H9 (cell line): ENCODE results near the gene FHOD1. TPM values are rescaled to one million over a fixed set of nuclear protein-coding genes. Genes with fewer than 3 reads are reported as not detected.

Experiments used
- DNase-seq: peaks from one replicate; pipeline ENCODE4 v3.0.0-alpha.2; 2017
- H2AFZ ChIP-seq: one replicate; pipeline ENCODE4 v1.6.1; 2013; ENCODE audit warnings: mild to moderate bottlenecking, low read length, control low read depth, moderate library complexity
- H2AK5ac ChIP-seq: 2 replicates; pipeline ENCODE4 v1.6.1; 2013; ENCODE audit warnings: low read length, control low read depth, mixed read lengths; ENCODE audit not compliant: insufficient read length
- H2BK120ac ChIP-seq: one replicate; pipeline ENCODE4 v1.6.1; 2013; ENCODE audit warnings: low read depth, mild to moderate bottlenecking, low read length, control low read depth, inconsistent platforms; ENCODE audit not compliant: poor library complexity, severe bottlenecking
- H2BK12ac ChIP-seq: 2 replicates; pipeline ENCODE4 v1.6.1; 2013; ENCODE audit warnings: low read length, control low read depth, mixed read lengths, low read depth; ENCODE audit not compliant: insufficient read length
- H2BK15ac ChIP-seq: 2 replicates; pipeline ENCODE4 v1.6.1; 2013; ENCODE audit warnings: low read depth, low read length, control low read depth
- H2BK20ac ChIP-seq: one replicate; pipeline ENCODE4 v1.6.1; 2013; ENCODE audit warnings: low read depth, mild to moderate bottlenecking, low read length, control low read depth, inconsistent platforms; ENCODE audit not compliant: poor library complexity, severe bottlenecking
- H2BK5ac ChIP-seq: 2 replicates; pipeline ENCODE4 v1.6.1; 2013; ENCODE audit warnings: low read length, control low read depth, mixed read lengths; ENCODE audit not compliant: insufficient read length
- H3K14ac ChIP-seq: 2 replicates; pipeline ENCODE4 v1.6.1; 2013; ENCODE audit warnings: low read length, control low read depth; ENCODE audit not compliant: insufficient read depth
- H3K18ac ChIP-seq: 2 replicates; pipeline ENCODE4 v1.6.1; 2013; ENCODE audit warnings: low read depth, mild to moderate bottlenecking, mixed read lengths, low read length, control low read depth; ENCODE audit not compliant: insufficient read length
- H3K23ac ChIP-seq: 2 replicates; pipeline ENCODE4 v1.6.1; 2013; ENCODE audit warnings: low read length, control low read depth, mixed read lengths, low read depth; ENCODE audit not compliant: insufficient read length
- H3K23me2 ChIP-seq: 2 replicates; pipeline ENCODE4 v1.6.1; 2013; ENCODE audit warnings: low read depth, mild to moderate bottlenecking, mixed read lengths, low read length, control low read depth; ENCODE audit not compliant: insufficient read length, poor library complexity, severe bottlenecking
- H3K27ac ChIP-seq: 2 replicates; pipeline ENCODE4 v1.5.1; 2013; ENCODE audit warnings: low read length, control low read depth, mixed read lengths, low read depth; ENCODE audit not compliant: insufficient read length
- H3K27me3 ChIP-seq: 2 replicates; pipeline ENCODE4 v1.6.1; 2013; ENCODE audit warnings: low read length, control low read depth, inconsistent platforms; ENCODE audit not compliant: insufficient read depth
- H3K4ac ChIP-seq: 2 replicates; pipeline ENCODE4 v1.6.1; 2013; ENCODE audit warnings: low read depth, mild to moderate bottlenecking, control low read depth, inconsistent platforms, low read length, moderate library complexity
- H3K4me1 ChIP-seq: 2 replicates; pipeline ENCODE4 v1.6.1; 2013; ENCODE audit warnings: low read length, control low read depth, inconsistent platforms; ENCODE audit not compliant: insufficient read depth
- H3K4me2 ChIP-seq: 2 replicates; pipeline ENCODE4 v1.6.1; 2013; ENCODE audit warnings: low read length, control low read depth, mixed read lengths; ENCODE audit not compliant: insufficient read length, insufficient read depth
- H3K56ac ChIP-seq: 2 replicates; pipeline ENCODE4 v1.6.1; 2013; ENCODE audit warnings: low read depth, mild to moderate bottlenecking, mixed read lengths, low read length, control low read depth; ENCODE audit not compliant: insufficient read length
- H3K79me1 ChIP-seq: 2 replicates; pipeline ENCODE4 v1.6.1; 2013; ENCODE audit warnings: low read depth, mild to moderate bottlenecking, moderate library complexity, low read length, control low read depth, inconsistent platforms; ENCODE audit not compliant: insufficient read depth, poor library complexity, severe bottlenecking
- H3K79me2 ChIP-seq: 2 replicates; pipeline ENCODE4 v1.6.1; 2013; ENCODE audit warnings: low read length, control low read depth, inconsistent platforms; ENCODE audit not compliant: insufficient read depth
- H3K9ac ChIP-seq: 2 replicates; pipeline ENCODE4 v1.6.1; 2013; ENCODE audit warnings: low read length, control low read depth, mixed read lengths; ENCODE audit not compliant: insufficient read length; ENCODE audit errors: extremely low read depth
- H3K9me3 ChIP-seq: one replicate; pipeline ENCODE4 v1.6.1; 2013; ENCODE audit warnings: low read depth, low read length, inconsistent platforms; ENCODE audit not compliant: control insufficient read depth
- H3T11ph ChIP-seq: one replicate; pipeline ENCODE4 v1.6.1; 2013; ENCODE audit warnings: mild to moderate bottlenecking, low read length, control low read depth, inconsistent platforms
- H4K20me1 ChIP-seq: one replicate; pipeline ENCODE4 v1.6.1; 2013; ENCODE audit not compliant: control insufficient read depth, insufficient read length, insufficient read depth
- H4K5ac ChIP-seq: 2 replicates; pipeline ENCODE4 v1.6.1; 2013; ENCODE audit warnings: low read depth, mild to moderate bottlenecking, mixed read lengths, low read length, control low read depth; ENCODE audit not compliant: insufficient read length
- H4K8ac ChIP-seq: replicated peaks from 2 replicates; pipeline ENCODE4 v1.6.1; 2013; ENCODE audit warnings: low read length, control low read depth, mixed read lengths, low read depth; ENCODE audit not compliant: insufficient read length
- H4K91ac ChIP-seq: 2 replicates; pipeline ENCODE4 v1.6.1; 2013; ENCODE audit warnings: low read depth, mild to moderate bottlenecking, moderate library complexity, mixed read lengths, low read length, control low read depth; ENCODE audit not compliant: insufficient read length
- H3K27ac Mint-ChIP-seq, 3 experiments: 2 replicates in 2 of 3; 3 replicates in 1 of 3; pipeline ENCODE4 v1.8.0; 2020 to 2021; ENCODE audit warnings: mixed read lengths in 3 of 3, mild to moderate bottlenecking in 1 of 3, moderate library complexity in 1 of 3
- H3K27me3 Mint-ChIP-seq: 2 replicates; pipeline ENCODE4 v1.8.0; 2021; ENCODE audit warnings: low read depth, mild to moderate bottlenecking, moderate library complexity, mixed read lengths
- H3K36me3 Mint-ChIP-seq, 3 experiments: 2 replicates in 2 of 3; 3 replicates in 1 of 3; pipeline ENCODE4 v1.8.0; 2020 to 2021; ENCODE audit warnings: low read depth in 3 of 3, mixed read lengths in 3 of 3; ENCODE audit not compliant: insufficient read depth in 1 of 3
- H3K4me1 Mint-ChIP-seq, 2 experiments: 2 replicates each; pipeline ENCODE4 v1.8.0; 2020; ENCODE audit warnings: mixed read lengths in 2 of 2
- H3K4me3 Mint-ChIP-seq, 2 experiments: 2 replicates in 1 of 2; 3 replicates in 1 of 2; pipeline ENCODE4 v1.8.0; 2020 to 2021; ENCODE audit warnings: mild to moderate bottlenecking in 2 of 2, mixed read lengths in 2 of 2, moderate library complexity in 1 of 2
- H3K9me3 Mint-ChIP-seq, 2 experiments: 2 replicates in 1 of 2; 3 replicates in 1 of 2; pipeline ENCODE4 v1.8.0; 2020; ENCODE audit warnings: mild to moderate bottlenecking in 2 of 2, mixed read lengths in 2 of 2, moderate library complexity in 1 of 2
- CTCF ChIP-seq: fragments of 200-600 bp; sonication (generic); conservative IDR thresholded peaks from 3 replicates; pipeline ENCODE4 v1.8.0; 2021; ENCODE audit warnings: antibody characterized with exemption, mild to moderate bottlenecking
- WGBS: extraction: QIAGEN DNeasy Blood & Tissue Kit; methylation state at CpG from one replicate; pipeline ENCODE4 v1.1.7; 2013; ENCODE audit warnings: missing lambda C conversion rate, low lambda C conversion rate, mixed read lengths; ENCODE audit not compliant: insufficient read length; ENCODE audit errors: extremely low coverage; 5-methylcytosine and 5-hydroxymethylcytosine counted together
- total RNA-seq: library from RNA; stranded (reverse); gene quantifications from 2 replicates; pipeline ENCODE4 v1.2.1, GENCODE V29; 2021

Gene FHOD1
- total RNA-seq, 1 experiment from 2014 or later = 67.0 TPM

DNA sequence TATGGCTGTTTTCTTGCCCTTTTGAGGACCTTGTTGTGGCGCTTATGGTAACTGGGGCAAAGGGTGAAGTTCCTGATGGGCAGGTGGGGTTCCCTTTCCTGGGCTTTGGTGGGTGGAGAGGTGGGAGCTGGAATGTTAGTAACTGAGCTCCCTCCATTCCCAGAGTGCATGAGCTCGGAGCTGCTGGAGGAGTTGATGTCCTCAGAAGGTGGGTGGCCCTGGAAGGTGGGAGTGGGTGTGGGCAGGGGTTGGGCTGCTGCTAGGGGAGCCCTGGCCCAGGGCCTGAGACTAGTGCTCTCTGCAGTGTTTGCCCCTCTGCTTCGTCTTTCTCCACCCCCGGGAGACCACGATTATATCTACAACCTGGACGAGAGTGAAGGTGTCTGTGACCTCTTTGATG is 49.6 kb downstream of the FHOD1 start:
- Histone ChIP-seq H3K18ac (no peak overlapping the region), H3K27me3 (no peaks in the 10 kb centered on the region), H2BK5ac (no peak overlapping the region), H3K27ac (no peak overlapping the region), H4K20me1 (no peaks in the 10 kb centered on the region), H3K14ac (no peak overlapping the region), H3K4me1 (no peaks in the 10 kb centered on the region), H2AK5ac (no peak overlapping the region), H3K4me2 (no peak overlapping the region), H4K91ac (no peak overlapping the region), H2BK15ac (no peak overlapping the region), H2BK120ac (no peak overlapping the region), H3K9ac (no peak overlapping the region), H3K79me1 (peaks cover 8% of the 10 kb centered on the region), H4K8ac (no peak overlapping the region), H2BK12ac (no peak overlapping the region), H4K5ac (no peak overlapping the region), H2AFZ (no peak overlapping the region), H3K79me2 (peaks cover 8% of the 10 kb centered on the region; the same call in 1 of the 2 replicates), H3K23me2 (peaks cover 3% of the 10 kb centered on the region), H3K9me3 (no peaks in the 10 kb centered on the region), H3T11ph (no peak overlapping the region), H2BK20ac (no peak overlapping the region), H3K23ac (no peak overlapping the region), H3K4ac (no peak overlapping the region), H3K56ac (no peak overlapping the region)
- Mint-ChIP-seq H3K27me3 (0 out of 2 replicates have a peak, but pooled peaks cover 2% of the 10 kb centered on the region), H3K4me3 (no peak overlapping the region), H3K36me3 (peaks cover 39 to 75% (median 55%) of the 10 kb centered on the region in 3 experiments), H3K9me3 (no peaks in the 10 kb centered on the region), H3K27ac (no peak overlapping the region), H3K4me1 (peaks cover 14 to 25% of the 10 kb centered on the region in 2 experiments)
- no peak for TF ChIP-seq CTCF
- WGBS = no CpG with 5 or more reads among the region's 6 CpGs
- no peak for DNase-seq
